ENCODE results near the gene LRCH3.

The LRCH3 gene

DNA sequence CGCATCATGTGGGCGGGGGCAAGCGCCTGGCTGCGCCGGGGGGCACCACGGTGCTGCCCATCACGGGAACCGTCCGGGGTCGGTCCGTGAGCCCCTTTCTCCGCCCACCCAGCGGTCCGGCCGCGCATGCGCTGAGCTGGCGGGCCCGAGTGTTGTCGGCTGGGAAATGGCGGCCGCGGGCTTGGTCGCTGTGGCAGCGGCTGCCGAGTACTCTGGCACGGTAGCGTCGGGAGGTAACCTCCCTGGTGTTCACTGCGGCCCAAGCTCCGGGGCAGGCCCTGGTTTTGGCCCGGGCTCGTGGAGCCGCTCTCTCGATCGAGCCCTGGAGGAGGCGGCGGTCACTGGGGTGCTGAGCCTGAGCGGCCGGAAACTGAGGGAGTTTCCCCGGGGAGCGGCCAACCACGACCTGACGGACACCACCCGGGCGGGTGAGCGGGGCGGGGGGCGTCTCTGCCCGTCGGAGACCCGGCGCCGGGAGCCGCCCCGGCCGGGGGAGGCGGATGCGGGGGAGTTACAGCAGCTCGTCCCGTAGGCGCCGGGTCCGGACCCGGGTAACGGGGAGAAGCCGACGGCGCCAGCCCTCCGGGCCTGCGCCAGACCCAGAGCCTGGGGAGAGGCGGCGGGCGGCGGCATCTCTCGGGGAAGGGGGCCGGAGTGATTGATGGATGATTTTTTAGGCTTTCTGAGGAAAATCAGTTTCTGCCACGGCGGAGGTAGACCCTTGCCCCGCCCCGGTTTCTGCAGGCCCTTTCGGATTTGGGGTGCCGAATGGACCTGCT lies at the start of gene LRCH3:
Gene LRCH3 (plus strand): TSS at position 142 of the 779 bp plus-strand sequence. CDS start 25 bp downstream, at position 167.
- peak; percentile 81 for DNase-seq (ENCODE audit: low read depth, low spot score)
- TF ChIP-seq, protein P1, sequence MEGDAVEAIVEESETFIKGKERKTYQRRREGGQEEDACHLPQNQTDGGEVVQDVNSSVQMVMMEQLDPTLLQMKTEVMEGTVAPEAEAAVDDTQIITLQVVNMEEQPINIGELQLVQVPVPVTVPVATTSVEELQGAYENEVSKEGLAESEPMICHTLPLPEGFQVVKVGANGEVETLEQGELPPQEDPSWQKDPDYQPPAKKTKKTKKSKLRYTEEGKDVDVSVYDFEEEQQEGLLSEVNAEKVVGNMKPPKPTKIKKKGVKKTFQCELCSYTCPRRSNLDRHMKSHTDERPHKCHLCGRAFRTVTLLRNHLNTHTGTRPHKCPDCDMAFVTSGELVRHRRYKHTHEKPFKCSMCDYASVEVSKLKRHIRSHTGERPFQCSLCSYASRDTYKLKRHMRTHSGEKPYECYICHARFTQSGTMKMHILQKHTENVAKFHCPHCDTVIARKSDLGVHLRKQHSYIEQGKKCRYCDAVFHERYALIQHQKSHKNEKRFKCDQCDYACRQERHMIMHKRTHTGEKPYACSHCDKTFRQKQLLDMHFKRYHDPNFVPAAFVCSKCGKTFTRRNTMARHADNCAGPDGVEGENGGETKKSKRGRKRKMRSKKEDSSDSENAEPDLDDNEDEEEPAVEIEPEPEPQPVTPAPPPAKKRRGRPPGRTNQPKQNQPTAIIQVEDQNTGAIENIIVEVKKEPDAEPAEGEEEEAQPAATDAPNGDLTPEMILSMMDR (IDR thresholded peaks at IDR 0.05; ENCODE audit: low read depth, low read length): no peak
- peak within 1 kb of the TSS; percentile 85 for H3K4me3 ChIP-seq (ENCODE audit: low read depth, low read length)
- in situ Hi-C loops (cut with HindIII; ENCODE audit: low sequenced_read_pairs): no loop called here

DNA sequence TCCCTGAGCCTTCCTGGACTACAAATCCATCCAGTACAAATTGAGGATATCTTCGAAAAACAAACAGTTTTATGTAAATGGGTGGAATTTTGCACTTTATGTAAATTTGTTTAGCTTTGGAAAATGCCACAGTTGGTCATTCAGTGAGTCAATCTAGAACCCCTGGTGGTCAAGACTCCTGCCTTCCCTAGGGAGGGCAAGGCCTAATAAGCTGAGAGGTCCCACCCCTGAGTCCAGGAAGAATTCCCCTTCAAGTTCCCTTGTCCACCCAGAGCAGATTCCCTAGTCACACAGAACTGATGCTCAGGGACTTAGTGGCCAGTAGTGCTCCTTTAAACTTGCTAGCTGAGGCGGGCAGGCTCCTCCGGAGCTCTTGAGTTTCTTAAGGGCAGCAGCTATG lies 48.3 kb upstream of the LRCH3 start:
- no peak for DNase-seq (ENCODE audit: low read depth, low spot score)
- TF ChIP-seq, protein P1 (IDR thresholded peaks at IDR 0.05; ENCODE audit: low read depth, low read length): no peak
- in situ Hi-C loops (cut with HindIII; ENCODE audit: low sequenced_read_pairs): no loop called here
- H3K4me3 ChIP-seq (ENCODE audit: low read depth, low read length): no peak overlapping the region

DNA sequence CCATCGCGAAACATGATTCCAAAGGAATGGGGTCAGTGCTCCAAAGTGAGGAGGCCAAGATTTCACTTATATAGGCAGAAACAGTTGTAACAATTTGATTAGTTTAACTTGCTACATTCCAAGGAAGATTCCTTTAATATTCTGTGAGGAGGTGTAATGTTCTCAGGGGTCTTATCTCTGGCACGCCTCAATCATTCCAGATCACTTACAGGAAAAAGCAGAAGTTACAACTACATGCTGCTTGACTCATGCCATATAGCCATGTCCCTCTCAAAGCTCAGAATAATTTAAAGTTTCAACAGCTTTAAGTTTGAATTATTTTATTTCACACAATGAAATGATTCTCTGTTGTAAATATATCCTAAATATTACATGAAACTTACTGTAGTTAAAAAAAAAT lies 44.8 kb upstream of the LRCH3 start:
- in situ Hi-C loops (cut with HindIII; ENCODE audit: low sequenced_read_pairs): no loop called here
- no peak for DNase-seq (ENCODE audit: low read depth, low spot score)
- TF ChIP-seq, protein P1 (IDR thresholded peaks at IDR 0.05; ENCODE audit: low read depth, low read length): no peak
- no peak overlapping the region for H3K4me3 ChIP-seq (ENCODE audit: low read depth, low read length)

DNA sequence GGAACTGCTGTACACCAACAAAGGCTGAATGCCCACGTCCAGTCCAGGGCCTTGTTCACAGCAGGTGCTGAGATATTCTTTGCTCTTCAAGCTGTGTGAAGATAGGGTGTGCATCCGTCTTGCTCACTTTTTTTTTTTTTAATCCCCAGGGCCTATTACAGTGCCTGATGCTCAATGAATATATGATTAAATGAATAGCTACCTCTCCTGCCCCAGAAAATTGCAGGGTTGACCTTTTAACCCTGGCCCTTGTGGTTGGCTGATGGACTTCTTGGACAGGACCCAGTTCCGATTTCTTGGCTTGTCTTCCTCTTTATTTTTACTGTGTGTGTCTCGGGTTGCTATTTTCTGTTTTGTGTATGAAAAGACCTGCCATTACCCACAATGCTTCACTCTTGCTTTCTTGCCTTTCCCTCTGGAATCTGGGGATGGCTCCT lies 44.2 kb upstream of the LRCH3 start:
- TF ChIP-seq, protein P1 (IDR thresholded peaks at IDR 0.05; ENCODE audit: low read depth, low read length): no peak
- in situ Hi-C loops (cut with HindIII; ENCODE audit: low sequenced_read_pairs): no loop called here
- no peak overlapping the region for H3K4me3 ChIP-seq (ENCODE audit: low read depth, low read length)
- DNase-seq (ENCODE audit: low read depth, low spot score): no peak

DNA sequence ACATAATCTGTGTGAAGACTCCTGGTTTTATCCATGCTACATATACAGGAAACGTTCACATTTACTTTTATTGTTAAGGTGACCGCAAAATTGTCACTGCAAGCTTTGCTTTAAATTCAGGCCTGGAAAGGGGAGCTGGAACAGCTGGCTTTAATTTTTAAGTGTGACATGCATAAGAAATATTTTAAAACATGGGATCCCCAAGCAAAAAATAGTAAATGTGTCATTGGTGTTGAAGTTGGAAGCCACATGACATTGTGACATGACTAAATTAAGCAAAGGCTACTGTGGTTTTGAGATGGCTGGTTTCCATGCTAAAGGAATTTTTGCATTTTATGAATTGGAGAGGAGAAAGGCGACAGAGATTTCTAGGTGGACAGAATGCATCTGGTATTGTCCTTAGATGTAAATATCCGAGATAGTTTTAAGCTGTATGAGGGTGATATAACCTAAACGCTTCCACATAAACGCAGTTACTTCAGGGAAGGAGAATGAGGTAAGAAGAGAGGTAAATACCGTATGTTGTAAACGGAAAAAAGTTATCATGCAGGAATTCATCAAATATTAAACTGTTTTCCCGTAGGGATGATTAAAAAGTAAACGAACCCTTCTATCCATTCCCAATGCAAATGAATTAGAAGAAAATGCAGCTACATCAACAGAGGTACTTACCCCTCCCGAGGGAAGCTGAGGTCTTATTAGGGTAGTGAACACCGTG lies 42.3 kb upstream of the LRCH3 start:
- peak; percentile 14 for DNase-seq (ENCODE audit: low read depth, low spot score)
- peak overlapping the region; percentile 86 for H3K4me3 ChIP-seq (ENCODE audit: low read depth, low read length)

DNA sequence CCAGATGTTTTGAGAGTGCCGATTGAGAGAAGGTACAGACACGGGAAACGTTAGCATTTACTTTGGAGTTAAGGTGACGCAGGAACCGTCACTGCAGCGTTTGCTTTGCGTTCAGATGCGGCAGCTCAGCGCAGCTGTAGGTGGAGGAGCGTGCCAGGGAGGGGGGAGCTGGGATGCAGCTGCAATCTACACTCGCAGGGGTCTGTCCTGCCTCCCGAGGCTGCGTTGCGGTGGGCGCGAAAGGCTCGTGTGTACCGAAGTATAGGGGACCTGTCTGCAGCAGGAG lies 41.8 kb upstream of the LRCH3 start:
- in situ Hi-C loops (cut with HindIII; ENCODE audit: low sequenced_read_pairs): no loop called here
- DNase-seq (ENCODE audit: low read depth, low spot score): peak; percentile 63

More for the DNA sequence above, 42.3 kb upstream of the LRCH3 start:
- TF ChIP-seq, protein P1 (IDR thresholded peaks at IDR 0.05; ENCODE audit: low read depth, low read length): no peak
- in situ Hi-C loops (cut with HindIII; ENCODE audit: low sequenced_read_pairs): no loop called here

More for the DNA sequence above, 41.8 kb upstream of the LRCH3 start:
- TF ChIP-seq, protein P1 (IDR thresholded peaks at IDR 0.05; ENCODE audit: low read depth, low read length): no peak
- H3K4me3 ChIP-seq (ENCODE audit: low read depth, low read length): peak overlapping the region; percentile 86
